Astrocyte of the spinal cord (primary cell): ENCODE data around the gene GPHN.
A peak's percentile ranks its signal among the peaks of the same experiment; 100 is the strongest.
"Not testable (repeated sequence)": the region's sequence is repeated elsewhere in the genome, so short reads cannot be mapped to it uniquely, and the experiment has no call there.

Experiments used
- DNase-seq: peaks from one replicate; pipeline ENCODE4 v3.0.0; 2011; ENCODE audit warnings: low read depth, low spot score
- H3K4me3 ChIP-seq: 2 replicates; pipeline ENCODE4 v1.5.1; 2011; ENCODE audit warnings: low read depth, mild to moderate bottlenecking, low read length, moderate library complexity
- CTCF ChIP-seq: IDR thresholded peaks from 2 replicates; pipeline ENCODE4 v1.5.1; 2012; ENCODE audit warnings: low read depth, mild to moderate bottlenecking, low read length, inconsistent platforms
- in situ Hi-C: cut with HindIII; loops from 2 replicates; pipeline ENCODE4 v1.10.0; 2017; ENCODE audit warnings: low sequenced_read_pairs

The GPHN gene

GRCh38 chr14:66708267-66708666 lies 200.3 kb downstream of the GPHN start:
- no peak overlapping the region for H3K4me3 ChIP-seq
- no peak for DNase-seq
- no peak for TF ChIP-seq CTCF
- in situ Hi-C loops, result no loop called here

- in situ Hi-C loops, result no loop called here
- peak; percentile 20 for DNase-seq
- no peak overlapping the region for H3K4me3 ChIP-seq
- TF ChIP-seq CTCF, result no peak
Measured at GRCh38 chr14:66709291-66709690, 201.3 kb downstream of the GPHN start.

- DNase-seq, in situ Hi-C loops, H3K4me3 ChIP-seq: not testable (repeated sequence)
Measured at GRCh38 chr14:66714291-66714690, 206.3 kb downstream of the GPHN start.

GRCh38 chr14:66715313-66715712 lies 207.4 kb downstream of the GPHN start:
- DNase-seq, H3K4me3 ChIP-seq, in situ Hi-C loops: not testable (repeated sequence)

- TF ChIP-seq CTCF, result no peak
- in situ Hi-C loops, result no loop called here
- no peak for DNase-seq
- H3K4me3 ChIP-seq, result no peak overlapping the region
Measured at GRCh38 chr14:66716227-66716626, 208.3 kb downstream of the GPHN start.

- in situ Hi-C loops, result no loop called here
- no peak for DNase-seq
- H3K4me3 ChIP-seq, result no peak overlapping the region
- no peak for TF ChIP-seq CTCF
Measured at GRCh38 chr14:66717561-66718140, 209.7 kb downstream of the GPHN start.

- in situ Hi-C loops, result no loop called here
- no peak for DNase-seq
- no peak overlapping the region for H3K4me3 ChIP-seq
- TF ChIP-seq CTCF, result no peak
Measured at GRCh38 chr14:66724996-66725395, 217.0 kb downstream of the GPHN start.

GRCh38 chr14:66731298-66731697 lies 223.4 kb downstream of the GPHN start:
- H3K4me3 ChIP-seq, in situ Hi-C loops, DNase-seq: not testable (repeated sequence)
